ENCODE measurements around the gene CHCHD6.

CHCHD6 gene

DNA sequence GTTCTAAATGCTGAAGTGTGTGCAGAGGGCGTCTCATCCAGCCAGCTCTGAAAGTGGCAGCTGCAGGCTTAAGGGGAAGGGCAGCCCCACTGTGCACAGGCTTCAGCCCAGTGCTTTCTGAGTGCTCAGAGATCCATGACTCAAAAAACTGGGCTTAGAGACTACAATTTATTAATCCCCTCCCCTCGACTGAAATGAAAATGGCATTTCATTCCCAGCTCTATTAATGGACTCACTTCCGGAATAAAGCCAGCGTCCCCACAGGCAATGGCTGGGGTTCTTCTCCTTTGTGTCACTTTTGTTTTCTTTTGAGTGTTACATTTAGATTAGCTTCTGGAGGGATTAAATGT is 223.3 kb downstream of the CHCHD6 start:
- TF ChIP-seq, protein P1, sequence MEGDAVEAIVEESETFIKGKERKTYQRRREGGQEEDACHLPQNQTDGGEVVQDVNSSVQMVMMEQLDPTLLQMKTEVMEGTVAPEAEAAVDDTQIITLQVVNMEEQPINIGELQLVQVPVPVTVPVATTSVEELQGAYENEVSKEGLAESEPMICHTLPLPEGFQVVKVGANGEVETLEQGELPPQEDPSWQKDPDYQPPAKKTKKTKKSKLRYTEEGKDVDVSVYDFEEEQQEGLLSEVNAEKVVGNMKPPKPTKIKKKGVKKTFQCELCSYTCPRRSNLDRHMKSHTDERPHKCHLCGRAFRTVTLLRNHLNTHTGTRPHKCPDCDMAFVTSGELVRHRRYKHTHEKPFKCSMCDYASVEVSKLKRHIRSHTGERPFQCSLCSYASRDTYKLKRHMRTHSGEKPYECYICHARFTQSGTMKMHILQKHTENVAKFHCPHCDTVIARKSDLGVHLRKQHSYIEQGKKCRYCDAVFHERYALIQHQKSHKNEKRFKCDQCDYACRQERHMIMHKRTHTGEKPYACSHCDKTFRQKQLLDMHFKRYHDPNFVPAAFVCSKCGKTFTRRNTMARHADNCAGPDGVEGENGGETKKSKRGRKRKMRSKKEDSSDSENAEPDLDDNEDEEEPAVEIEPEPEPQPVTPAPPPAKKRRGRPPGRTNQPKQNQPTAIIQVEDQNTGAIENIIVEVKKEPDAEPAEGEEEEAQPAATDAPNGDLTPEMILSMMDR (conservative IDR thresholded peaks at IDR 0.05; ENCODE audit: control insufficient read depth, insufficient read depth, low read depth, low read length) = no peak
- no peak overlapping the region for H3K4me3 ChIP-seq (ENCODE audit: control insufficient read depth, low read depth, low read length)
- peak; percentile 43 for DNase-seq (ENCODE audit: low read depth)

DNA sequence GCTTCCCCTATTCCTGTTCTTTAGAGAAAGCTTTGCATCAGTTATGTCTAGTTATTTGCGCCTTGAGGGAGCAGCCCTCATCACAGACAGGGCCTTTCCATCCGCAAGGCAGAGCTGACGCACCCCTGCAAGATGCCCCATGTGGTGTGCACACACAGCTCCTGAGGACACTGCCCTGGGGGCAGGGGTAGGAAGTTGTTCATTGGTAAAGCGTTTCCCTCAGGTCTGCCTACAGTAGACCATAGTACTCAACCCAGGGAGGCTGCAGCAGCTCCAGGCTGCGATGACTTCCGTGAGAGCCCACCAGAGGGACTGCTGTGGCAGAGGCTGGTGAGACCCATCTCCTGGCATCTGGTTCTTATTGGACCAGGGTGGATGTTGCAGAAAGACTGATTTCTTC is 223.8 kb downstream of the CHCHD6 start:
- H3K4me3 ChIP-seq (ENCODE audit: control insufficient read depth, low read depth, low read length) = no peak overlapping the region
- no peak for DNase-seq (ENCODE audit: low read depth)
- TF ChIP-seq, protein P1 (conservative IDR thresholded peaks at IDR 0.05; ENCODE audit: control insufficient read depth, insufficient read depth, low read depth, low read length) = no peak

DNA sequence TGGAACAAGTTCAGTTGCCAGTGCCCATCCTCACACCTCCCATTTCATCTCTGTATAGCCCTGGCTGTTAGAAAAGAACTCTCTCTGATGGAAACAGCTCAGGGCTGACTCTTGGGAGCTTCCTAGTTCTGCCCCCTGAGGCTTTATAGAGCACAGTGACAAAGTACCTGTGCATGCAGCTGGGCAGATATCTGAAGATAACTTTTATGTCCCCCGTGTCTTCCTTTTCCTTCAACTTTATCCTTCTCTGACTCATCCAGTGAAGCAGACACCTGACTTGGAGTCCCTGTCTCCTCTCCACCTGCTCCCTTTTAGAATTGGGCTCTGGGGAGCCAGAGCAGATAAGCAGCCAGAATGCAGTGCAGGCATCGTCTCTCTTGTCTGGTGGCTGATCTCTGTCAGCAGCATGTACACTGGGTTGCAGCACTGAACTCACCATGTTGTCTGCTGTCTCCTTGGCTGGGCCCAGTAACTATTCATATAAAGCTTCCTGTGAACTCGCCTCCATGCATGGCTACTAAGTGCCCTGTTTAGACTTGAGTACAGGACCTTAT is 225.0 kb downstream of the CHCHD6 start:
- TF ChIP-seq, protein P1 (conservative IDR thresholded peaks at IDR 0.05; ENCODE audit: control insufficient read depth, insufficient read depth, low read depth, low read length) = no peak
- H3K4me3 ChIP-seq (ENCODE audit: control insufficient read depth, low read depth, low read length) = no peak overlapping the region
- no peak for DNase-seq (ENCODE audit: low read depth)

DNA sequence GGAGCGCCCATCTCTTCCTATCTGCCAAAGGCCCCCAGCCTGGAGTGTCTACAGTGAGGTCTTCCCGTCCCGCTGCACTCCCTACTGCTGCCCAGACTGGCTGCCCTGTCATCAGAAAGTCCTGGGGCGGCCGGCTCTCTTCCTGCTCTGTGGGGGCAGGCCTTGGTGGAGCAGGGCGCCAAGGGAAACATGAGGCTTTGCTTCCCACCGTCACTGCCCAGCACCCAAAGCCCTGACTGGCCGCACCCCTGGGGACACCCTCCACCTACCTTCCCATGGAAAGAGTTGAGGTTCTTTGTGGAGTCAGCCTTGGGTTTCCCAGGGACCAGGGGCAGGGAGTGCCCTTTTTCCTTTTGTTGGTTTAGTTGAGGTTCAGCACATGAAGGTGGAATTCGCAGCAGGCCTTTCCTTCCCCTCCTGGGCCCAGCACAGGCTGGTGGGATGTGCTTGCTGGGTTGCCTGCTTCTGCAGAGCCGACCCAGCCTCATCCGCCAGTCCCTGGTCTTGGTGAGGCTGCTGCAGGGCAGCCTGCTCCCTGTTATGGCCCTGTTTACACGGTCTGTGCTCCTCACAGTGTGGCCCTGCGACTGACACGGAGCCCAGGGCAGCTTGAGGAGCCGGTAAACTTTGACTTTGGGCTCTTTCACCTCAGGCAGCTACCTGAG is 227.0 kb downstream of the CHCHD6 start:
- H3K4me3 ChIP-seq (ENCODE audit: control insufficient read depth, low read depth, low read length) = no peak overlapping the region
- no peak for DNase-seq (ENCODE audit: low read depth)
- TF ChIP-seq, protein P1 (conservative IDR thresholded peaks at IDR 0.05; ENCODE audit: control insufficient read depth, insufficient read depth, low read depth, low read length) = no peak

DNA sequence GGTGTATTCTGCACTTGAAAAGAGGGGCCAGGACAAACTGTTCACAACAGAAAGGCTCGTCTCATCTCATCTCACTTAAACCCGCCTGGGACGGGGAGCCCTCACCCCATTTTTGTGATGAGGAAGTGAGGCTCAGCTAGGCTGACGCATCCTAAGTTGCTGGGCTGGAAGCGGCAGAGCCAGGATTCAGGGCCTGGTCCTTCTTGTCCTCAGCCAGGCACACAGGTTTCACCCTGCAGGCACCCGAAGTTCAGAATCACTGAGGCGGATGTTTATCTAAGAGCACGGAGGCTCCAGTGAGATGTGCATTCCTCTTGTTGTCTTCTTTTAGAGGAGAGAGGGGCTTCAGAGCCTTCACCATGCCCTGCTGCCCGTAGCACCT is 227.8 kb downstream of the CHCHD6 start:
- TF ChIP-seq, protein P1 (conservative IDR thresholded peaks at IDR 0.05; ENCODE audit: control insufficient read depth, insufficient read depth, low read depth, low read length) = no peak
- DNase-seq (ENCODE audit: low read depth) = no peak
- H3K4me3 ChIP-seq (ENCODE audit: control insufficient read depth, low read depth, low read length) = no peak overlapping the region

DNA sequence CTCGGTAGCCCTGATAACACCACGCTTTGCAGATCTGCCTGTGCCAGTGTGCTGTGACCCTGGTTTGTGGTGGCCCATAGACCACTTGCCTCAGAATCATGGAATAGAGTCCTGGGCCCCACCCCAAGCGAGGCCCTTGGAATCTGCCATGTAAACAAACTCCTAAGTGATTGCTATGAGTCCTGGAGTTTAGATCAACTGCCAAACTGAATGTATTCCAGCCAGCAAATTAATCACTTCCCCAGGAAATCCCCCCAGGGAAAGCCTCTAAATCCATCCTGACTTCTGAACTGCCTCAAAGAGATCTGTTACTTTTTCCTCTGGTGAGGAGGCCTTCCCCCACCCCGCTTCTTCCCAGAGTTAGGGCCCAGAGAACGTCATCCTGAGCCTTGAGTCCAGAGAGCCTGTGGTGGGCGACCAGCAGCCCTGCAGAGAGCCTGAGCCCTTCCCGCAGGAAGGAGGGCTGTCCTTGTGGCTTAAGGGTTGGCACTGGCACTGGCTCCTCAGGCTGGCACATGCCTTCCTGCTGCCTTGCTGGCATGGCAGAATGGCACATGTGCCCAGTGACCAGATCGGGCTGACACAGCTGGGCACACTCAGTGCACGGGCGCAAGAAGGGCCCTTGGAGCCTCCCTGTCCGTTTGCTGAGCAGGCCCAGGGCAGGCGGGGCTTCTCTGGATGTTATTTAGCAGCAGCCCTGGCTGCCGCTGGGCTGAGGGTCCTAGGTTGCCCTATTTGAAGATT is 228.3 kb downstream of the CHCHD6 start:
- no peak overlapping the region for H3K4me3 ChIP-seq (ENCODE audit: control insufficient read depth, low read depth, low read length)
- TF ChIP-seq, protein P1 (conservative IDR thresholded peaks at IDR 0.05; ENCODE audit: control insufficient read depth, insufficient read depth, low read depth, low read length) = no peak
- peak; percentile 71 for DNase-seq (ENCODE audit: low read depth)
